Measurements from ENCODE around the gene ARHGEF33. TPM values are rescaled to one million over a fixed set of nuclear protein-coding genes. Genes with fewer than 3 reads are reported as not detected.

Gene ARHGEF33
- total RNA-seq, 1 experiment from 2014 or later = 0.02 TPM

DNA sequence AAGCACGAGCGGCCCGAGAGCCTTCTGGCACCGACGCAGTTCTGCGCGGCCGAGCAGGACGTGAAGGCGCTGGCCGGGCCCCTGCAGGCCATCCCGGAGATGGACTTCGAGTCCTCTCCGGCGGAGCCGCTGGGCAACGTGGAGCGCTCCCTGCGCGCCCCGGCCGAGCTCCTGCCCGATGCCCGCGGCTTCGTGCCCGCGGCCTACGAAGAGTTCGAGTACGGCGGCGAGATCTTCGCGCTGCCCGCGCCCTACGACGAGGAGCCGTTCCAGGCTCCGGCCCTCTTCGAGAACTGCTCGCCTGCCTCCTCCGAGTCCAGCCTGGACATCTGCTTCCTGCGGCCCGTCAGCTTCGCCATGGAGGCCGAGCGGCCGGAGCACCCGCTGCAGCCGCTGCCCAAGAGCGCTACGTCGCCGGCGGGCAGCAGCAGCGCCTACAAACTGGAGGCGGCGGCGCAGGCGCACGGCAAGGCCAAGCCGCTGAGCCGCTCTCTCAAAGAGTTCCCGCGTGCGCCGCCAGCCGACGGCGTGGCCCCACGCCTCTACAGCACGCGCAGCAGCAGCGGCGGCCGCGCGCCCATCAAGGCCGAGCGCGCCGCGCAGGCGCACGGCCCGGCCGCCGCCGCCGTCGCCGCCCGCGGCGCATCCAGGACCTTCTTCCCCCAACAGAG is 70.4 kb downstream of the ARHGEF33 start:
- no peak for DNase-seq (ENCODE audit: low read depth)

DNA sequence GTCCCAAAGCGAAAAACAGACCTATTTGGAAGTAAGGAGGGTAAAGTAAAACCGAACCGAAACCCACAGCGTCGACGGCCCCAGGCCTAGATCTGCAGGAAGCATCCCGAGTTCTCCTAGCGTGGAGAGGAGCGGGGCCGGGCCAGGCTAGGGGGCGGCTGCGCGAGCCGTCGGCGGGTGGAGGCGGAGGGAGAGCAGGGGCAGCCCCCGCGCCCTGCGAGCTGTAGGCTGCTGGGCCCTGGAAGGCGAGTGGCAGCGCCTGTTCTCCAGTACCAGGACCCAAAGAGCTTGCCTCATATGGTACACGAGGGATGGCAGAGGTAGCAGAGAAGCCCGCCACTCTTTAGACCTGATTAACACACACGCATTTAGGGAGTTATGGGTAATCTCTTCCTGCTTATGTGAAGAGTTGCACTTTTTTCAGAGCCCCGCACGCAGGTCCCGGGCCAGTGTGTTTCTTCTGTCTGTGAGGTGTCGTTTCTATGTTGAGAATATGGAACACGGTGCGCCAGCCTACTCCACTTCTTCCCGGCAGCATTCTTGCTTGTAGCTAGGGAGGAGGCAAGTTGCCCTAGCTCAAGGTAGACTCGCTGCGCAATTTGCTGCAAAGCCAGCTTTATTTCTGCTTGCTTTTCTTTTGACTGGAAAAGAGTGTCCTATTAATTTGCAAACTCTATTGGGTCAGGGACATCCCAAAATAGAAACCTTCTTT is 71.1 kb downstream of the ARHGEF33 start:
- no peak for DNase-seq (ENCODE audit: low read depth)

DNA sequence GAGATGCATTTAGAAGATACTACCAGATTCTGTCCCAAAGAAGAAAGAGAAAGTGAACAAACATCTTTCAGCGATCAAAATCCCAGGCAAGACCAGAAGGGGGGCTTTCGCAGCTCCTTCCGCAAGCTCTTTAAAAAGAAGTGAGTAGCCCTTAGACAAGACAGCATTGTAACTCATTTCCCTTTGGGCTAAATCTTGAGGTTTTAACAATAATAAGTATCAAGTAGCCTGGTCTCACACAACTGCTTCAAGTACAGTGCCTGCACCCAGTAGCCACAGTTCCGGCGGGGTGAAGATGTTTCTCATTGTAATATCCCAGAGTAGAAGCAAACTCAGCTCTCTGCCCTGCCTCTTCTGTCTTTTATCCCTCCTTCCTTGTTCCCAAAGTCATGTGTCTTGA is 76.3 kb downstream of the ARHGEF33 start:
- no peak for DNase-seq (ENCODE audit: low read depth)

DNA sequence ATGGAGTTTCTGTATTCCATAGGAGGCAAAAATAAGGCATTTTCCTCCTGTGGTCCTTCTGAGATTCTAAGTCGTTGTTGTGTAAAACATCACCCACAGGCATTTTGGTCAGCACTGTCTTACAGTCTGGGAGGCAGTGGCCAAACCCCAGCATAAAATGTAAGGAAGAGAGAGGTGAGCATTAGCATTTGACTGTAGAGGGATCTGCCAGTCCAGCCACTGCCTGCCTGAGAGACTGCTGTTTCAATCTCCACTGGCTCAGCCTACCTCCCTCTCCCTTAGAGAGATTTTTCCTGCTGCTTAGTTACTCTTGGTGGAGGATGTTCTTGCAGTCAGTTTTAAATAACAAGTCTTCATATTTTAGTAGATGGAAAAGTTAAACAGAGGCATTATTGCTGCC is 77.0 kb downstream of the ARHGEF33 start:
- DNase-seq (ENCODE audit: low read depth) = no peak

DNA sequence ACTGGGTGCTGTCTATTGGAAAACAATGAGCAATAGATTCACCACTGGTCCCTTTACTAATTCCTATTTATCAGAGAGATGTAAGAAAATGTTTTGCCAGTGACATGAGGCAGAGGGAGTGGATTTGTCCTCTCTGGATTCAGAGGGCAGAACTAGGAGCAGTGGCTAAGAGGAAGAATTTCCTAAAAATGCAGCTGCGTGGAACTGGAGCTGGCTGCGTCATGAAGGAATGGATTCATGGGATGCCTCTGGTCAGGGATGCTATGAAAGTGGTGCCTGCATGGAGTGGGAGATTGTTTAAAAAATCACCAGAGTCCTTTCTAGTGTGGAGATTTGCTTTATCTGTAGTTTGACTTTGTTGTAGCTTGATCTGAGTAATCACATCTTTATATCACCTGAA is 78.3 kb downstream of the ARHGEF33 start:
- DNase-seq (ENCODE audit: low read depth) = no peak

DNA sequence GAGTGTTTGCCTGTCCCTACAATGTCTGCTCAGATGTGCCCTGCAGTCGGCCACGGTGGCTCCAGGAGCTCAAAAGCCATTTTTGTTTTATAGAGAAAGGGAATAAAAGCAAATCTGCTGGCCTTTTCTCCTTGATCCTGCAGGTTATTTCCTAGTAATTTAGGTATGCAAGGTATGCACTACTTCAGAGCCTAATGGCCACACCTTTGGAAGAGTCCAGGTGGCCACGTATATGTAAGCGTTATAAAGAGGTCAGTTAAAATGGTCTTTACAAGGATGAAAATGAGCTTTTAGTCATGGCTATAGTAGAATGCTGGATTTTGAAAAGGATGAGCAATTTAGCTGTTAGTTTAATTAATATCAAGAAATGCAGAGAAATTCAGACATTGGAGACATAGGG is 81.7 kb downstream of the ARHGEF33 start:
- no peak for DNase-seq (ENCODE audit: low read depth)

DNA sequence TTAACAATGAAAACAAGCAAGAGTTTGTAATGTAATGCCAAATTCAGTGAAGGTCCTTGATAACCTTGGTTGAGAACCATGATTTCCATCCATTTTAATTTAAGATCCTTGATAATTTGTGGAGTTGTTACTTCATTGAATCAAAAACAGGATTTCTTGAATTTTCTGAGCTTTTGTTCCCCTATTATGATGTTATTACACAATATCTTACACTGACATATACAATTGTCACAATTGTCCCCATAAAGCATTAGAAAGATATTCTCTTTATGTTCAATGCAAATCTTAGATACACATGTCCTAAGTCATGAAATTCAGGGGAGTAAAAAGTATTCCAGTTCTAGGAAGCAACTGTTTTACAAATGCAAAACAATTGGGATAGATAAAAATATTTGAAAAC is 83.6 kb downstream of the ARHGEF33 start:
- DNase-seq (ENCODE audit: low read depth) = no peak

DNA sequence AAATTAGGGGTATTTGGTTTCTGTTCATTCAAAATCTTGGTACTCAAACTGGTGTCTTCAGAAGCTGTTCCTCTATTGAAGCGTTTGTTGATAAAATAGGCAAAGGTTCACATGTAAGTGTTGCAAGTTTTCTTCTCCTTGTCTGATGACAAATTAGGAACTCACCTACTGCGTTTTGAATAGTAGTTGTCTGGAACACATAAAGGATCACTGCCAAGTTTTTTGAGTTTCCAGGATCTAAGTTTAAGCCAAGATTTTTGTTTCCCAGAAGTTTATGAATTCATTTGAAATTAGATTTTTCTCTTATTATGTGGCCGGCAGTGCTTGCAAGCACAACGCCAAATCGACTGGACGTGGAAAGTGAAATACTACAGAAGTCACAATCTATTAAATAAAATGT is 85.4 kb downstream of the ARHGEF33 start:
- DNase-seq (ENCODE audit: low read depth) = no peak

DNA sequence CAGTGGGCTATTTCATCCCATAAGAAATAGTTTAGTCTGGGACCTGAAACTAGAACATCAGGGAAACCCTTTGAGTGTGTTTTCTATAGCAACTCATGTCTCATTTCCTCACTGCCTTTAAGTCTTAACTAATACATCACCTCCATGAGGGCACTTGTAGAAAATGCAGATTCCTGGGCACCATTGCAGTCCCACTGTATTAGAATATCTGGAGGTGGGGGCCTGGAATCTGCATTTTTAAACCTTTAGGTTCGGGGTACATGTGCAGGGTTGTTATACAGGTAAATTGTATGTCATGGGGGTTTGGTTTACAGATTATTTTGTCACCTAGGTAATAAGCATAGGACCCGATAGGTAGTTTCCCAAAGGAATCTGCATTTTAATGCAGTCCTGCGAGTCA is 87.4 kb downstream of the ARHGEF33 start:
- DNase-seq (ENCODE audit: low read depth) = no peak

DNA sequence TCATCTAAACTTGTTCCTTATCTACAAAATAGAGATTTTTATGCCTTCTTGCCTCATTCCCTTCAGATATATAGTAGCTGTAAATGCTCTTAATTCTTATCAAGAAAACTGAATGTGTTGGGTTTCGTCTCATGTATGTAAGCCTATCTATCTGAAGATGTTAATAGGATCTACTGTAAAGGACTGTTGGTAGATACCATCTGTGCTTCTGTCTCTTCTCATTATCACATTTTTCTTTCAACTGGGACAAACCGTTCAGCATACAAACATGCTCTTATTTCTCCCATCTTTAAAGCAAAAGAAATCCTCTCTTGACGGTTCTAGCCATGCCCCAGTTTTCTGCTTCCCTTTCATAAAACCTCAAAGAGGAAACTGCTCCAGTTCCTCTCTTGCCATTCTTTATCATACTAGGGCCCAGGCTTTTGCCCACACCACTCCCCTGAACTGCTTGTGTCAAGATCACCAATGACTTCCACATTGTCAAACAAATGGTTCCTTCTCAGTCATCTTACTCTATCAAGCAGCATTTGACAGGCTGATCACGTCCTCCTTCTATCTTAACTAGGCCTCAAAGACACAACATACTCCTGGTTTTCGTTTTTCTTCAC is 88.7 kb downstream of the ARHGEF33 start:
- no peak for DNase-seq (ENCODE audit: low read depth)

DNA sequence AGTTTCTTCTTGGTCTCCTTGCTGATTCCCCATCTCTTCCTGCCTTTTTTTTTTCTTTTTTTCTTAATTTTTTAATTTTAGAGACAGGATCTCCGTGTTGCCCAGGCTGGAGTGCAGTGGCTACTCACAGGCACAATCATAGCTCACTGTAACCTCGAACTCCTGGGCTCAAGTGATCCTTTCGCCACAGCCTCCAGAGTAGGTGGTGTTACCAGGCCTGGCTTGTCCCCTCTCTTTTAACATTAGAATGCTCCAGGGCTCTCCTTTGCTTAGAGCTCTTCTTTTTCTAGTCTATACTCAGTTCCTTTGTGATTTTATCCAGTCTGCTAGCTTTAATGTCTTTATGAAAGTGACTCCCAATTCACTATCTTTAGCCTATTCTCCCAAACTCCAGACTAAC is 89.2 kb downstream of the ARHGEF33 start:
- DNase-seq (ENCODE audit: low read depth) = no peak

DNA sequence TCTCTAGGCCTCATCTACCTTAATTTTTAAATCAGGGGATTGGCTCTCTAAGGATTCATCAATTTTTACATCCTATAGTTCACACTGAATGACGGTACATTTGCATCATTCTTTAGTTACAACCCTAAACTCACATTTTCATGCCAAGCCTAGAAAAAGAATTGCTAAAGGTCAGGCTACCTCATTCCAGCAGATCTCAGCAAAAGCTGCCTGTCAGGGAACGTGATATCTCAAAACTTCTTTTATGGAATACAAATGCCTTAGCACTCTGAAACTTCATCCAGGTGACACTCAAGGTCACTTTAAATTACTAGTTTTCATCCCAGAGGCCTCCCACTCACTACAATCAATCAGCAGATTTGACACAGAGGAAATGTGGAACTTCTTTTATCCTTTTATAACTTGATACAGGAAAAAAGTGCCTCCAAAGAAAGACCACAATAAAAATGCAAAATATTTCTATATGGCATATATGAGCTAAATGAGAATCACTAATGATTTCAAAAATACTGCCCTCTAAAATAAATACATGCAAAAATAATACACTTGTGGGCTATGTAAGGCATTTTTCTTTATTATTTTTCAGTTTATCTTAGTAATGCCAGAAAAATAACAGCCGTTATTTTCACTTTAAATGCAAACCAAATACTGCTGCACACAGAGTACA is 91.5 kb downstream of the ARHGEF33 start:
- no peak for DNase-seq (ENCODE audit: low read depth)

DNA sequence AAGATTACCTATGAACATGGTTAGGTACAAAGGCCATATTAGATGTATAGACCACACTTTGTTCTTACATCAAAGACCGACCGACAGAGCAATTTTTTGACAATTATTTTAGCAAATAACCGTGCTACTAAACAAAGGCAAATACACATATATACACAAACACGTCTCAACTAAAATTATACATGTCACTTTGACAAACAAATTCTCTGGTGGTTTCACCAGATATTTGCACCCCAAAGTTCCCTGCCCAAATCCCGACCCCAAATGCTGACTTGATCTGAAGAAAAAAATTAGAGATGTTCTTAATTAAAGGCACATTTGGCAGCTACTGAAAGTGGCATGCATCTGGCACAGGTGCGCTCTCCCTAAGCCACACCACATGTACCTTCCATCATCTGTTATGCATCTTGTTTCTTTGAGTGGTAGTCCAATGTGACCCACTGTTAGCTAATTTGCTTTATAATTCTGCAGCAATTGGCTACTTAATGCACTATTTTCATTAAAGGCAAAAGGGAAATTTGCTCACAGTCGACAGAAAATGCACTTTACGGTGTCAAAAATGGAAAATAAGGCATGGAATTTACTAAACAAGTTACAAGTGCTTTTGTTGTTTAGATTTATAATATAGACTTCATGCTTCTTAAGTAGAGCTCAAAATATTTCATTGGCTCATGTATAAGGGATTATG is 92.1 kb downstream of the ARHGEF33 start:
- DNase-seq (ENCODE audit: low read depth) = no peak

DNA sequence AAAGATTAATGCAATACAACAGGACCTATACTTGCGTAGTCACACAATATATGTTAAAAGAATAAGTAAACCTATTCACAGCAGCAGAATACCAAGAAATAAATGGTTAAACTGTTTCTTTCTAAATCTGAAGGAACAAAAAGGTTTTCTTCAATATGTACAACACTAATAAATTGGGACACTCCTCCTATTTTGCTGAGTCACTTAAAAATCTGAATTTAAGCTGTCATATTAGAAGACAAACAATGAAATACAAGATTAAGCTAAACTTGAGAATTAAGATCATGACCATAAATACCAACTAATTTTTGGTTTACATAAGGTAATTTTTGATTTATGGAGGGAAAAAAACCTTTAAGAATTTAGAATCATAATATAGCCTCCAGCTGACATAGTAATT is 92.8 kb downstream of the ARHGEF33 start:
- DNase-seq (ENCODE audit: low read depth) = no peak

DNA sequence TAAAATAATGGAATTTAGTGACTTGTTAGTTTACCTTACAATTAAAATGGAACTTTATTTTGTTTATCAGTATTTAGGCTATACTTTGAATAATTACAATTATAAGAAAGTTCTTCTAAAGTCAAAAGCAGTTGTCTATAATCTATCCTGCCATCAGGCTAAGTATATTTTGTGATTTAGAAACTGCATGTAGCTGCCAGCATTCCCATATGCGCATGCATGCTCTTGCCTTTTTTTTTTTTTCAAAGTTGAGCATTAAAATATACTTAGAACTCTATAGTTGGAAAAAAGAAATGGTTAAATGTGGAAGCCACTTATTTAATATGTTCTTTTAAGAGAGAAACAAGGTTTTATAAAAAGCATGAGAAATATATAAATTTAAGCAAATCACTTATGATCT is 99.0 kb downstream of the ARHGEF33 start:
- DNase-seq (ENCODE audit: low read depth) = no peak

DNA sequence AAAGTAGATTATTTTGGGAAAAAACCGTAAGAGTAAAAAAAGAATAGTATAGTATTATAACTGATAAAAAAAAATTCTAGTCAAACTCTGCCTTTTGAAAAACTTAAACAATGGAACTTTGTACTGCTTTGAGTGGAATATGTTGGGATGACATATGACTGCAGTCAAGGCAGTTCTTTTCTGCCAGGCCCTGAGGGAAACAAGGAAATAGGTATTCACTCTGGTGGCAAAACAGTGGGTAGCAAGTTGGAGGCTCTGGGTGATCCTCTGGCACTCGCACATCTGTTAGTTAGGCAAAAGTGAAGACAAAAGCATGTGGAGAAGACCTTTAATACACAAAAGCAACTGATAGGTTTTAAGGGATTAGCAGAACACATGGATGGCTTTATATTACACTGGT is 102.2 kb downstream of the ARHGEF33 start:
- DNase-seq (ENCODE audit: low read depth) = no peak

DNA sequence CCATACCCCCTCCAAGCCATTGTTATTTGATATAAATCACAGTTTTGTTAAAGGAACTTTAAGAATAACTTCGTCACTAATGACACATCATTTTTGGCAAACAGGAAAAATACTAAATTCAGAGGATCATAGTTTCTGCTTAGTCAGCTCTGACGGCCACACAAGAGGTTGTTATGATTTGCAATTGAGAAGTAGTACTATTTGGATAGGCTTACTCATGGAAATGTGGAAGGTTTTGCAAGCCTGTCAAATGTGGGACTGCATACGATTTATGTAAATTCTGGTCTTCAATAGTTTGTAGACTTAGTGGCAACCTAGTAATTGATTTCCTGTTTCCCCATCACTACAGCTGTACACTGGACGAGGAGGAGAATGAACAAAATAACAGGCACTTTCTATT is 108.1 kb downstream of the ARHGEF33 start:
- peak; percentile 62 for DNase-seq (ENCODE audit: low read depth)

DNA sequence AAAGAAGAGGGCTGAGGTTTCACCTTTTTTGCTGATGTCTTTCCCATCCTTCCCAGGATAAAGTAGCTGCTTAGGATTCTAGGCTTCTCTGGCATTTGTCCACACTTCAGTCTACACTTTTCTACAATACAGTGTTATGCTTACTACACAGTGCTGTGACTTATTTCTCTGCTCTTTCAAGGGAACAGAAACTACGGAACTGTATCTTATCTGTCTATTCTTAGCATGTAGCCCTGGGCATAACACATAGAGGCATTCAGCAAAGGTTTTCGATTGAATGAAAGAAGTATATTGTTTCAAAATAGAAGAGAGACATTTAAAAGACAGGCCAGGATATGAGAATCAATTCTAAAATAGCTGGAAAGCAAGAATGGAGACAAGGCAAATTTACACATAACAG is 110.9 kb downstream of the ARHGEF33 start:
- DNase-seq (ENCODE audit: low read depth) = no peak

DNA sequence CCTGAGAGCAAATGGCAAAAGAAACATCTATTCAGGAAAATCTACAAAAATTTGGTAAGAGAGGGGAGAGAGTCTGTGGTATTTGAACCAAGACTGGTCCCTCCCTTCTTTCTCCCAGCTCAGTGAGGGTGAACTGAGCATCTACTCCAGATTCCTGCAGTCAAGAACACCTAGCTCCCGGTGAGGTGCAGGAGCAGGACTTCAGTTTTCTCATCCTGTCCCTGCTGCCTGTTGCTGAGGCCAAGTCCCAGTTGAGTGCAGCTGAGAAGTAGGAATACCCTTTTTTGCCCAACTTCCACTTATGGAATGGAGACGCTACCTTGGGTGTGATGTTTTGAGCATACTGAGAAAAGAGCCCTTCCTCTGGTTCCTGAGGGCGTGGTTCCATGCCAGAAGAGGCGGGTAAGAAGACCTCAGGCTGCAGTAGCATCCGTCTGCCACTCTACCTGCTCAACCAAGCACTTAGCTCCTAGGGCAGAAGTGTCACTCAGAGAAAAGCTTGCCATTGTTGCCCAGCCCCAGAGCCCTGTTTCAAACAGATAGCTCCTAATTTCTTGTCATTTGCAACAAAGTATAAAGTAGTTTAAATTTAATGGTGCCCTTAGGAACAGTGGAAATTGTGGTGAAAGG is 118.3 kb downstream of the ARHGEF33 start:
- no peak for DNase-seq (ENCODE audit: low read depth)

DNA sequence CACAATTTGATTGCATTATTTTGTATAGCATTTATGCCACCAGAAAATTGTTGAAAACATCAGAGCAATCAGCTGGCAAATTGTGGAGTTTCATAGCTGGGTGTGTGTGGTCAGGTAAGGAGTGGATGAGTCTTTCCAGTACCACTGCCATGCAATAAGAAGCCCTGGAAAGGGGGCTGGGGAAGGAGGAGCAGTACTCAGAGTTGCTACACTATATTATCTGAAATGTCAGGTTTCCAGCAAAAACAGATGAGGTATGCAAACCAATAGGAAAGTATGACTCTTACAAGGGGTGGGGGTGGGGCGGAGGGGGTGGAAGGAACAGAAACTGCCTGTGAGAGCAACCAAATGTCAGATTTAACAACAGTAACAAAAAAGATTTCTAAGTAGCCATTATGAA is 119.0 kb downstream of the ARHGEF33 start:
- DNase-seq (ENCODE audit: low read depth) = no peak

DNA sequence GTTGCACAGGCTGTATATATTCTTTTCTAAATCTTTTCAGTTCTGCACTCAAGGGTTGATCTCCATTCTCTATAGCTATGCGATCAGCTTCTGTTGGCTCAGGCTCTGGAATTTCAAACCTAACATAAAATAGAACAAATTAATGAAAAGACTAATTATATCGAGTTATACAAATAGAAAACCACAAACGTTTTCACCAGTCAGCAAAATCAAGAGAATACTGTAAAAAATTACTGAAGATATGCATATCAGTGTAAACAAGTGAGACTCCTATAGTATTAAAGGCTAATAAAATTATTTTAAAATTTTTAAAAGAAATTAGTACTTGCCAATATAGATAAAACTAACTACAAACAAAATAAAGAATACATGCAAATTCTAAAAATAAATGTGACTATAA is 124.2 kb downstream of the ARHGEF33 start:
- DNase-seq (ENCODE audit: low read depth) = no peak

DNA sequence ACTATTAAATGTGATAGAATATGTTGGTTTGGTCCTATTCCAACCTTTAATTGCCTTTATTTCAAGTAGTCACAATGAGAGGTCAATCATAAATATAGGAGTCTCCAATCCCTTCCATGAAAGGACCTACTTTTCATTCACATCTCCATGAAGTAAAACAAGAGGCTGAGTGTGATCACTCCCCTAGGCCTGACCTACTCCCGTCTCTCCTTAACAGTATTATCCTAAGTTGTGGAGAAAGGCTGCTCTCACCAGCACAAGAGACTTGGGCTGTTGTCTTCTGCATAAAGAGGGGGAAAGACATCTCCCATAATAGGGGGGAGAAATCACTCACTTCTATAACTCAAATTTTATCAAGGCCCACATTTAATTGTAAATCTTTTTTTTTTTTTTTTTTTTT is 125.7 kb downstream of the ARHGEF33 start:
- DNase-seq (ENCODE audit: low read depth) = no peak
